Mesodermal cell (in vitro differentiated cells): ENCODE data around the gene MYO1A.

ENCODE experiments used
- H3K27ac ChIP-seq: 2 replicates; pipeline ENCODE4 v1.7.0; 2013; ENCODE audit warnings: mild to moderate bottlenecking, low read depth, low read length, moderate library complexity; ENCODE audit not compliant: severe bottlenecking
- H3K36me3 ChIP-seq: 2 replicates; pipeline ENCODE4 v1.7.1; 2013; ENCODE audit warnings: mild to moderate bottlenecking, low read length, moderate library complexity; ENCODE audit not compliant: control insufficient read depth, insufficient read depth
- H3K4me1 ChIP-seq: one replicate; pipeline ENCODE4 v1.7.1; 2013; ENCODE audit warnings: mild to moderate bottlenecking, low read length; ENCODE audit not compliant: insufficient read depth, control insufficient read depth, poor library complexity, severe bottlenecking
- H3K4me3 ChIP-seq: 2 replicates; pipeline ENCODE4 v1.7.0; 2013; ENCODE audit warnings: low read length, control low read depth, mild to moderate bottlenecking; ENCODE audit not compliant: insufficient read depth, poor library complexity, severe bottlenecking; ENCODE audit errors: extremely low read depth
- H3K9me3 ChIP-seq: 2 replicates; pipeline ENCODE4 v1.7.1; 2013; ENCODE audit warnings: mild to moderate bottlenecking, low read length, moderate library complexity; ENCODE audit not compliant: control insufficient read depth
- WGBS, 2 experiments: methylation state at CpG; one replicate each; pipeline ENCODE4 v1.1.5; 2013; ENCODE audit warnings: missing lambda C conversion rate in 2 of 2; ENCODE audit not compliant: insufficient coverage in 2 of 2; 5-methylcytosine and 5-hydroxymethylcytosine counted together

The MYO1A gene

GRCh38 chr12:57011438-57012424, 38.2 kb downstream of the MYO1A start:
- Histone ChIP-seq H3K36me3 (no peaks in the 10 kb centered on the region), H3K4me1 (peaks cover 33% of the 10 kb centered on the region), H3K27ac (no peak overlapping the region), H3K4me3 (no peak overlapping the region), H3K9me3 (no peaks in the 10 kb centered on the region)
- WGBS, 2 experiments: 81 to 89% methylated on average over 5 to 7 of the region's 12 CpGs

DNA sequence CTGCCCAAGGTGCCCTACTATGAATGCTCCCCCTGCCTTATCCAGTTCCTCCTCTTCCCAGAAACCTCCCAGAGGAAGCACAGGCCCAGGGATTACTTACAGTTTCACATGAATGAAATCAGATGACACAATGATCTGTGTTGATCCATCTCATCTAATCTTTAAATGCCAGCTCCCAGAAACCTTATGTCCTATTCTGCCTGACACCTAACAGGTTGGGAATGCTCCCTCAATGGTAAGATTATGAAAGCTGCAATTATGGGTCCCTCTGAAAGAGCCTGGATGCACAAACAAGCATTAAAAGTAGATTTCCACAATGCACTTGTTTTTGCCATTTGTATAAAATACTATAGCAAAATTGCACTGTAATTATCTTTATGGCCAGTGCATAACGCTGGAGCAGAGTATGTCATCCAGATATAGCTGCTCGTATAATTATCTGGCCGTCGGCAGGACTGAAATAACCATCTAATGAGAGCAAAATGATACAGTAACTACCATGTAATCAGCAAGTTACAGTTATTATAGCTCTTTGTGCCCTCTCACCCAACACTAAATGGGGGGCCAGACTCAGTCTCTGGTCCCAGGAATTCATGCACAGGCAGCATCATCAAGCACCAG, 39.2 kb downstream of the MYO1A start:
- Histone ChIP-seq H3K36me3 (no peaks in the 10 kb centered on the region), H3K9me3 (no peaks in the 10 kb centered on the region), H3K4me1 (peaks cover 29% of the 10 kb centered on the region), H3K27ac (no peak overlapping the region), H3K4me3 (no peak overlapping the region)
- 74 to 100% methylated on average over 2 to 4 of the region's 4 CpGs for WGBS, 2 experiments

GRCh38 chr12:57009949-57010626, 39.8 kb downstream of the MYO1A start:
- Histone ChIP-seq H3K9me3 (no peaks in the 10 kb centered on the region), H3K27ac (no peak overlapping the region), H3K36me3 (no peaks in the 10 kb centered on the region), H3K4me3 (no peak overlapping the region), H3K4me1 (peaks cover 29% of the 10 kb centered on the region)
- WGBS, 2 experiments: 100% methylated on average over 2 of the region's 5 CpGs

DNA sequence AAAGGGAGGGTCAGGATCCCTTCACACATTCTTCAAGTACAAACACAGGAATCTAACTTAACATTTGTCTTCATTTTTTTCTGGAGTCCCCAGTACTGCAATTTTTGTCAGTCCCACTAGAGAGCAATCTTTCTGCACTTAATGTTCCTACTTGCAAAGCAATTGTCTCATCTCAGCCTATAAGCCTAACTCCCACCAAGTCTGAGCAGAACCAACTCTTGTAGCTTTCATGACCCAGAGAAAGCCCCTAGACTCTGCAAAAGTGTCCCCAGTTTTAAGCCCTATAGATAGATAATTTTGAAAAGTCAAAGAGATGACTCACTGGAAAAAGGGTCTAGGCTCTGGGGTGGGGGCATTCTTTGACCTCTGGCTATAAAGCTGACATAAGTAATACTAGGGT, 41.8 kb downstream of the MYO1A start:
- no peak overlapping the region for H3K4me3 ChIP-seq
- H3K4me1 ChIP-seq: peaks cover 29% of the 10 kb centered on the region
- no peaks in the 10 kb centered on the region for H3K9me3 ChIP-seq
- peaks cover 18% of the 10 kb centered on the region for H3K36me3 ChIP-seq
- H3K27ac ChIP-seq: peak overlapping the region; percentile 84

- no peaks in the 10 kb centered on the region for H3K9me3 ChIP-seq
- WGBS, 2 experiments: 79 to 86% methylated on average over 6 to 8 of the region's 10 CpGs
- no peak overlapping the region for H3K27ac ChIP-seq
- H3K36me3 ChIP-seq: peaks cover 30% of the 10 kb centered on the region
- H3K4me3 ChIP-seq: no peak overlapping the region
- H3K4me1 ChIP-seq: peaks cover 36% of the 10 kb centered on the region
Observed at GRCh38 chr12:57006809-57007475, 43.0 kb downstream of the MYO1A start.

DNA sequence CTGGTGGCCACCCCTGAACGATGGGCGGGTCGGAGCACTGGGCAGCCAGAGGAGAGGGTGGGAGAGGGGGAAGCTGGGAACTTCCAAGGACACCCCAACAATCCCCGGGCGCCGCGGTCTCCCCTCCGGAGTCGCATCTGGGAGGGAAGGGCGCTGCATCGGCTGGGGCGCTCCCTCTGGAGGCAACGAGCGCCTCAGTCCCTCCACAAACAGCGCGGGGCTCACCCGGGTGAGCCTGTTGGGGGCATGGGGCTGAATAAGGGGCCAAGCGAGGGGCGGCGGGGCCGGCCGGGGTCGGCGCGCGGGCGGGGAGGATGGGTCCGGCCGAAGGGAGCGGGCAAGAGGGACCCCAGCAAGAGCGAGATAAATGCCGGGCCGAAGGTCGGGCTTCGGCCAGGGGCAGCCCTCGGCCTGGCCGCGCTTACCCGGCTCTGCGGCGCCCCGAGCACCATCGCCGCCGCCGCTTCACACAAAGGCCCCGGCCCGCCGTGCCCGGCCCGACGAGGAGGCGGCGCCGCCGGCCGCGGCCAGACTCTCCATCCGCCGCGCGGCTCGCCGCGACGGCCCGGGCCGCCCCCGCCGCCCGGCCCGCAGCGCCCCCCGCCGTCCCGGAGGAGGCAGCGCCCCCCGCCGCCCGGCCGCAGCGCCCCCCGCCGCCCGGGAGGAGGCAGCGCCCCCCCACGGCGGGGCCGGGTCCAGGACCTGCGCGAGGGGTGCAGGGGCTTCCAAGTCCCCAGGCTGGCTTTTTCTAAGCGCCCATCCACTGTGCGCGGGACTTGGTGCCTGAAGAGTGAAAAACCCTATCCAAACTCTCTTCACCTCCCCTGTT, 43.7 kb downstream of the MYO1A start, which contains the start of gene ZBTB39:
ZBTB39 (minus strand) TSS at position 567 of the 829 bp plus-strand sequence. CDS start 1,629 bp downstream, outside the sequence.
- 0 to 1% methylated on average over 41 to 54 of the region's 94 CpGs for WGBS, 2 experiments
- Histone ChIP-seq H3K9me3 (no peaks in the 10 kb centered on the region), H3K27ac (no peak within 1 kb of the TSS), H3K4me3 (peak within 1 kb of the TSS; percentile 98), H3K4me1 (peaks cover 37% of the 10 kb centered on the region), H3K36me3 (peaks cover 38% of the 10 kb centered on the region)

DNA sequence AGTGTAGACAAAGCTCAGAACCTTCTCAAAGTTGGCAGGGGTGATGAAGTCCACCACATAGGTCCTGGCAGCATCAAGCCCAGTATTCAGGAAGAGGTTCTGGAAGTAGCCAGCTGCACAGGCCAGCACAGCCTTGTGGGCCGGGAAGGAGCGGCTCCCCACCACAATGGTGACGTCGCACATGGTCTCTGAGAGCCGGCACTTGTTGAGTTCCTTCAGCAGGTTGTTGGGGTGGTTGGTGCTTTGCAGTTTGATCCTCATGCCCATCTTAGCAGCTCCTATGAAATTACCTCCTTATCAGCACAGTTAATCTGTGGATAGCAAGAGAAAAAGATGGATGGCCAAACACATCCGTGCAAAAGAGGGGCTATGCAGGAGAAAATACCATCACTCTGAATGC, 45.3 kb downstream of the MYO1A start:
- peaks cover 53% of the 10 kb centered on the region for H3K36me3 ChIP-seq
- WGBS, 2 experiments: 96 to 97% methylated on average over 5 to 6 of the region's 6 CpGs
- H3K27ac ChIP-seq: no peak overlapping the region
- H3K4me3 ChIP-seq: no peak overlapping the region
- no peaks in the 10 kb centered on the region for H3K9me3 ChIP-seq
- H3K4me1 ChIP-seq: peaks cover 37% of the 10 kb centered on the region

- Histone ChIP-seq H3K4me1 (peaks cover 27% of the 10 kb centered on the region), H3K36me3 (peaks cover 65% of the 10 kb centered on the region), H3K27ac (no peak overlapping the region), H3K4me3 (no peak overlapping the region), H3K9me3 (no peaks in the 10 kb centered on the region)
- 95 to 97% methylated on average over 13 of the region's 13 CpGs for WGBS, 2 experiments
Observed at GRCh38 chr12:57003395-57003794, 46.5 kb downstream of the MYO1A start.

GRCh38 chr12:57001448-57001906, 48.5 kb downstream of the MYO1A start:
- H3K36me3 ChIP-seq: peaks cover 82% of the 10 kb centered on the region
- no peaks in the 10 kb centered on the region for H3K9me3 ChIP-seq
- H3K27ac ChIP-seq: no peak overlapping the region
- H3K4me1 ChIP-seq: peaks cover 13% of the 10 kb centered on the region
- no peak overlapping the region for H3K4me3 ChIP-seq
- WGBS, 2 experiments: 63 to 65% methylated on average over 10 to 13 of the region's 13 CpGs
